ENCODE results near the gene KDELR1.
A peak's percentile ranks its signal among the peaks of the same experiment; 100 is the strongest.
"Not testable (repeated sequence)": the region's sequence is repeated elsewhere in the genome, so short reads cannot be mapped to it uniquely, and the experiment has no call there.

KDELR1 gene

GRCh38 chr19:48396824-48397176, 5.4 kb upstream of the KDELR1 start:
- no peak for DNase-seq

DNA sequence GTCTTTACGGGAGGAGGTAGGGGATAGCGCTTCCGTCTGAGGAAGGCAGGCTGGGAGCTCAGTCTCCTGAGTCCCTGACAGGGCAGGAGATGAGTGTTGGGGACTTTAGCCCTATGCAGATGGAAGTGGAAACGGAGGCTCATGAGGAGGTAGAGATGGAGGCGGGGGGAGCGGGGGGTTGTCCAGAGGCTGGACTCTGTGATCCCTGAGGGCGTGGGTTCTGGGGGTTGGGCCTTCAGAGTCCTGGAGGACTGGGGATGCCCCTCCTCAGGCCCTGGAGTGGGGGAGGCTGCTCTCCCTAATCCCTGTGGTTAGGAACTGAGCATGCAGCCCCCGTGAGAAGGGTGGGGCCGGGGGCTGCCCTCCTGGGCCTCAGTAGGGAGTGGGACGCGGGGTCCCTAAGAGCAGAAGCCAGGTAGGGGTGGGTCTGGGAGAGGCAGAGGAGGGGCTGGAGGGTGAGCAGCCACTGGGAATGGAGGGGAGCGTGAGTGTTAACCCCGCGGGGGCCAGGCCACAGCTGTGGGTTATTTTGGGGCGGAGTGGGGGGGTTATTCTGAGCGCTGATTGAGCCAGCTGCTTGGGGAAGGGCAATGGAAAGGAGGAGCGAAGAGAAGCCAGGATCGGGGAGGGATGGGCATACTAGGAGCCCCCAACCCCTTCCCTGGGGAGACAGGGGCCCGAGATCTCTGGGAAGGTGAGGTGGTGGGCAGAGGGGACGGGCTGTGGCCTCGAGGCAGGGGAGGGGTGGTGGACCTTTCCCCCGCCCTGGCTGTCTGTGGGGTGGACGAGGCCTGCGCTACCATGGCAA, 4.9 kb upstream of the KDELR1 start:
- DNase-seq: no peak

DNA sequence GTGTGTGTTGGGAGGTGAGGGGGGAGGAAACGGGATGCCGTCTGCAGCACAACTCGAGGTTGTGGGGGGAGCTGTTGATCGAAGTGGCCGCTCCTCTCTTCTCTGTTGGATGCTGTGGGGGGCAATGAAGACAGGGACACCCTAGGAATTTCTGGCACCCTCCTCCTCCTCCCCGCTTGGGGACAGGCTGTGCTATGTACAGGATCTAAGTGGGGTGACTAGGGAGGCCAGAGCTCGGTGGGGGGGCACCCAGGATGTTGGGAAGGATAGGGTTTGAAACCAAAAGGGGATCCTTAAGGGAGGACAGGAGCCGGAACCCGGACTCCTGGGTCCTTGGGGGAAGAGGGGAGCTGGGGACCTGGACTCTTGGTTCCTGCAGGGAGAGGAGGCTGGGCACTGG, 4.1 kb upstream of the KDELR1 start:
- DNase-seq: no peak

DNA sequence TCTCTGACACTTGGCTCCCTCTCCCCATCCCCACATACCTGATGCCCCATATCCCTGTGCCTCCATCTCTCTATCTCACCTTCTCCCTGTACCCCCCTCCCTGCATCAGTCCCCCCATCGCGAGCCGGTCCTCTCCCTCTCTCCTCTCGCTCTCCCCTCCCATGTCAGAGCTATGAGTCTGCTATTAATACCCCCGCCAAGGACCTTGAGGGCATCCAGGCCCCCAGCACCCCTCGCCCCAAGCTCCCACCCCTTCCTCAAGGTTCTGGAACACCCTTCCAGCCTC, 3.8 kb upstream of the KDELR1 start:
- no peak for DNase-seq

- DNase-seq: no peak
Measured at GRCh38 chr19:48394331-48395169, 3.2 kb upstream of the KDELR1 start.

DNA sequence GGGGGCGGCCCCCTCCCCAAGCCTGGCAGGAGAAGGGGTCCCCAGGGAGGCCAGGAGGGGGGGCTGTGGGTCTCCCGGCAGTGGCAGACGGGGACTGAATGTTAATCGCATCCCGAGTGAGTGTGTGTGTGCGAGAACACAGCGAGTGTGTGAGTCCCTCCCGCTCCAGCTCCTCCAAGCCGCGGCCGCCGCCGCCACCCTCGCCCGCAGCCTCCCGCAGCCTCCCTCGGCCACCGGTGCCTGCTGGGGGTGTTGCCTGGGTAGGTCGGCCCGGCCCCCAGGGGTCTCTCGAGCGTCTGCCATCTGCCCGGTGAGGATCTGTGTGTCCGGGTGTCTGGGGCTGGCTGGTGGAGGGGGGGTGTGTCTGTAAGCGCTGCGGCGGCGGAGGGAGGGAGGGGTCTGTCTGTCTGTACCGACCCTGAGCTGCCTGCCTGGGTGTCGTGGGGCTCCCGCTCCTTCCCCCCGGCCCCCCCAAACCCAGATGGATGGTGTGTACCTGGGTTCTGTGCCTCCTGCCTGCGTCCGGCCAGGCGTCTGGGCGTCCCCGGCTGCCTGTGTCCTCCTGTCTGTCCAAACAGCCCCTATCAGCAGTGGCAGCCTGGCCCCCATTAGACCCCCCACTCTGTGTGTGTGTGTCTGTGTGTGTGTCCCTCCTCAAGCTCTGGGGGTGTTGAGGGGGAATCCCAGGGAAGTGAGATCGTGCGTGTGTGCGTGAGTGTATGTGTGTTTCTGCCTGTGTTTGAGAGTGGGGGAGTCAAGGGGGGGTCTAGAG, 2.4 kb upstream of the KDELR1 start, which contains the start of gene GRIN2D:
GRIN2D (plus strand) TSS at position 110 of the 772 bp plus-strand sequence. CDS start 4,725 bp downstream, outside the sequence.
- no peak for DNase-seq

DNA sequence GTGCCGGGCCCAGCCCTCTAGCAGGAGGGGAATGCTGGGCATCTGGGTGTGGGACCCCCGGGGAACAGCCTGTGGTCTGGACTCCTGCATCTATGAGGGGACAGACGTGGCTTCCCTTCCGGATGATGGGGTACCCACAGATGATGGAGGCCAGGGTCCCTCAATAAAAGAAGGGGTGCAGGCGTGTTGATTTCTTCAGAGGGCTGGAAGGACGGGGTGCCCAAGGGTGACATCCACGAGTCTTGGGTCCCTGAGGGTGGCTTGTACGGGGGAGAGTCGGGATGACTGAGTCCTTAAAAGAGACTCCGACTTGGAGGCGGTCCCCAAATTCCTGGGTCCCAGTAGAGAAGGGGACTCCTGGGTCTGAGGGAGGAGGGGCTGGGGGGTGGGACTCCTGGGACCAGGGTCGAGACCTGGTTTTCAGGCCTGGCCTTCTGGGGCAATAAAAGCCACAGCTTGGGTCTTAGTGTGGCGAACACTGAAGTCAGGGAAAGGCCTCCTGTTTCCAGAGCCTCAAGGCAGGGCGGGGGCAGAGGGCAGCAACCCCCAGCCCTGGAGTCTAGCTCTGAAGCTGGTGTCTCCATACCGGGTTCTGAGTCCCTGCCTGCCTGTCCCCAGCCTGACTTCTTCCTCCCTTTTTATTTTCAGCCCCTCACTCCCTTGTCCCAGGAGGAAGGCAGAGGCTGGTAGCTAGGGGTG, 1.7 kb upstream of the KDELR1 start:
- DNase-seq: no peak

DNA sequence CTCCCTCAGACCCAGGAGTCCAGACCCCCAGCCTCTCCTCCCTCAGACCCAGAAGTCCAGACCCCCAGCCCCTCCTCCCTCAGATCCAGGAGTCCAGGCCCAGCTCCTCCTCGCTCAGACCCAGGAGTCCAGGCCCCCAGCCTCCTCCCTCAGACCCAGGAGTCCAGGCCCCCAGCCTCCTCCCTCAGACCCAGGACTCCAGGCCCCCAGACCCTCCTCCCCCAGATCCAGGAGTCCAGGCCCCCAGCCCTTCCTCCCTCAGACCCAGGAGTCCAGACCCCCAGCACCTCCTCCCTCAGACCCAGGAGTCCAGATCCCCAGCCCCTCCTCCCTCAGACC, 624 bp upstream of the KDELR1 start:
- DNase-seq: not testable (repeated sequence)

DNA sequence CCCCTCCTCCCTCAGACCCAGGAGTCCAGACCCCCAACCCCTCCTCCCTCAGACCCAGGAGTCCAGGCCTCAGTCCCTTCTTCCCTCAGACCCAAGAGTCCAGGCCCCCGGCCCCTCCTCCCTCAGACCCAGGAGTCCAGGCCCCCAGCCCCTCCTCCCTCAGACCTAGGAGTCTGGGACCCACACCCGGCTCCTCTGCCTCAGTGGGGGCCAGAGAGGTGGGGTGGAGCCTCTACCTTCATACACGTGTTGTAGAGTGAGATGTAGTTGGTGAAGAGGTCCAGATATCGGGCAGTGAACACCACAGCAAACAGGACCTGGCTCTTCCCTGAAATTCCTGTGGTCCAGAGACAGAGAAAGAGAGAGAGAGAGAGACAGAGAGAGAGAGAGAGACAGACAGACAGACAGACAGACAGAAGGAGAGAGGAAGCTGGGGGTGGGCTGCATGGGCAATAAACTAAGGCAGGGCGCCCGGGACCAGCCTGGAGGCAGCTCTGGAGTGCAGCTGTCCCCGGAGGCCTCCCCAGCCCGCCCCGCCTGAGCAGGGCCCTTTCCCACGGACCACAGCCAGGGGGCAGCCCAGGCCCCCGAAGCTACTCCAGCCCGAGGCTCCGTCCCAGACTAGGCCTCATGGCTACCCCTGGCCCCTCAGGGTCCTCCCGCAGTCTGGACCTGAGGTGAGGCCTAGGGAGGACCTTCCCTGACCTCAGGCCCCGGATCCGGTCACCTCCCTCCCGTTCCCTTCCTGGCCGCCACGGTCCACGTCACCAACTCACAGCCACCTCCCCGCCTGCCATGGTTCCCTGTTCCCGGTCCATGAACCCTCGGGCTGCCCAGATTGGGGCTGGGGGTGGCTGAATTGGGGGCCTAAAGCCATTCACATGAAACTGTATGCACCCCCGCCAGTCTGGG, 907 bp downstream of the KDELR1 start:
- DNase-seq: peak; percentile 17

DNA sequence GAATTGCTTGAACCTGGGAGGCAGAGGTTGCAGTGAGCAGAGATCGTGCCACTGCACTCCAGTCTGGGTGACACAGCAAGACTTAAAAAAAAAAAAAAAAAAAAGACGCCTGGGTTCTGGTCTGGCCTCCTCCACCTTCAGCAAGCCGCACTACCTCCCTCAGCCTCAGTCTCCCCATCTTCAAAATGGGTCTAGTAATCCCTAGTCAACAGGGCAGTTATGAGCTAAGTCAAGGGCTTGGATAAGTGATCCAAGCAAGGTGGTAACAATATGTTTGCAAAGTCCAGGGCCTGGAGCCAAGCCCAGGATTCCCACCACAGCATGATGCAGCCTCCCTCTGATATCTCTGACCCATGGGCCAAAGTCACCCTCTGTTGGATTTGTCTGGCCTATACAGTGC, 4.4 kb downstream of the KDELR1 start:
- no peak for DNase-seq

GRCh38 chr19:48385461-48386087, 5.8 kb downstream of the KDELR1 start:
- DNase-seq: no peak

DNA sequence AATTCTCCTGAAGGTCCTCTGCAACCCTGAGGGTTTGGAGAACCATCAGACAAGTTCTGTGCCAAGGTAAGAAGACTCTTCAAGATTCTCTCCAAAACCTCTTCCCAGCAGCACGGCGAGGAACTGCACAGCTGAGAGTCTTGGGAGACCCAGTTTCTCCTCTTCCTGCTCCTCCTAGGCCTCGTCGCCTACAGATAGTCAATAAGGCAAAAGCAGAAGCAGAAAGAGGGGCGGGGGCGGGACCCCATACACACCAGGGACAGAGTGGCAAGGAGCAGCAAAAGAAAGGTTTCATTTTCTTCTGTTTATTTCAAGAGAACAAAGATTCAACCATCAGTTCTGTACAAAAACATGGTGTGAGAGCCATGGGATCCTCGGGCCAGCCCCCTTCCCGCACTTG, 9.1 kb downstream of the KDELR1 start:
- DNase-seq: no peak

- DNase-seq: no peak
Measured at GRCh38 chr19:48381178-48381950, 10.0 kb downstream of the KDELR1 start.

GRCh38 chr19:48379058-48379457, 12.3 kb downstream of the KDELR1 start:
- no peak for DNase-seq

DNA sequence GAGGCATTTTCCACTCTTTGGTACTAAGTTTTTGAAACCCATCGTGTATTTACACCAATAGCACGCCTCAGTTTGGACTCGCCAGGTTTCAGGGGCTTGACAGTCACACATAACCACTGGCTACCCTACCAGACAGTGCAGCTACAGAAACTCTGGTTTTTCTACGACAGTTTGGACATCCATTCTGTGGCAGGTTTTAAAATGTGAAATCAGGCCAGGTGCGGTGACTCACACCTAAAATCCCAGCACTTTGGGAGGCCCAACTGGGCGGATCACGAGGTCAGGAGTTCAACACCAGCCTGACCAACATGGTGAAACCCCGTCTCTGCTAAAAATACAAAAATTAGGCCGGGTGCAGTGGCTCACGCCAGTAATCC, 13.2 kb downstream of the KDELR1 start:
- no peak for DNase-seq

GRCh38 chr19:48373567-48373966, 17.8 kb downstream of the KDELR1 start:
- no peak for DNase-seq

- peak; percentile 25 for DNase-seq
Measured at GRCh38 chr19:48372904-48373303, 18.4 kb downstream of the KDELR1 start.

GRCh38 chr19:48371771-48372170, 19.6 kb downstream of the KDELR1 start:
- DNase-seq: not testable (repeated sequence)

DNA sequence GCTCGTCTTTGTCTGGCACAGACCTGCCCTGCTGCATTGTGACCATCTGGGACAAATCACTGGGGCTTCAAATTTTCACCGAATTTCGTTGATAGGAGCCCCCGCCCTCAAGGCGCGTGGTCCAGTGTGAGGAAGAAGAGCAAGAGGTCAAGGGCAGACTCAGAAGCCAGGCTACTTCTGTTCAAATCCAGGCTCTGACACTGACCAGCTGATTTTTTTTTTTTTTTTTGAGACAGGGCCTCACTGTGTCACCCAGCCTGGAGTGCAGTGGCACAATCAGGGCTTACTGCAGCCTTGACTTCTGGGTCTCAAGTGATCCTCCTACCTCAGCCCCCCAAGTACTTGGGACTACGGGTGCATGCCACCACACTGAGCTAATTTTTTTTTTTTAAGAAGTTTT, 20.0 kb downstream of the KDELR1 start:
- no peak for DNase-seq

DNA sequence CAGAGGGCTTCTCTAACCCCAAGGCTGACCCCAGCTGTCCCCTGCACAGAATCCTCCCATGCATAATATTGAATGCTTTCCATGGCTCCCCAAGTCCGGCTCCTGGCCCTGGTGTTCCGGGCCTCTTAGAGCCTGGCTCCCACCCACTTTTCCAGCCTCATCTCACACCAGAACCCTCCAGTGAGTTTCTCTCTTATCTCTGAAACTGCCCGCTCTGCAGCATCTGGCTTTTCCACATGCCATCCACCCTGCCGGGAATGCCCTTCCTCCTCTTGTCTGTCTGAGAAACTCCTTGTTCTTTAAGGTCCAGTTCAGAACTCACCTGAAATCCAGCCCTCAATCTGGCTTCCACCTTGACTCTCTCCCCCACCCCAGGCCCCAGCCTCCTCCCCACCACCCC, 20.4 kb downstream of the KDELR1 start:
- DNase-seq: no peak

GRCh38 chr19:48368936-48369335, 22.4 kb downstream of the KDELR1 start:
- no peak for DNase-seq
